Measurements from ENCODE around the gene CCDC40.

CCDC40 gene, protein sequence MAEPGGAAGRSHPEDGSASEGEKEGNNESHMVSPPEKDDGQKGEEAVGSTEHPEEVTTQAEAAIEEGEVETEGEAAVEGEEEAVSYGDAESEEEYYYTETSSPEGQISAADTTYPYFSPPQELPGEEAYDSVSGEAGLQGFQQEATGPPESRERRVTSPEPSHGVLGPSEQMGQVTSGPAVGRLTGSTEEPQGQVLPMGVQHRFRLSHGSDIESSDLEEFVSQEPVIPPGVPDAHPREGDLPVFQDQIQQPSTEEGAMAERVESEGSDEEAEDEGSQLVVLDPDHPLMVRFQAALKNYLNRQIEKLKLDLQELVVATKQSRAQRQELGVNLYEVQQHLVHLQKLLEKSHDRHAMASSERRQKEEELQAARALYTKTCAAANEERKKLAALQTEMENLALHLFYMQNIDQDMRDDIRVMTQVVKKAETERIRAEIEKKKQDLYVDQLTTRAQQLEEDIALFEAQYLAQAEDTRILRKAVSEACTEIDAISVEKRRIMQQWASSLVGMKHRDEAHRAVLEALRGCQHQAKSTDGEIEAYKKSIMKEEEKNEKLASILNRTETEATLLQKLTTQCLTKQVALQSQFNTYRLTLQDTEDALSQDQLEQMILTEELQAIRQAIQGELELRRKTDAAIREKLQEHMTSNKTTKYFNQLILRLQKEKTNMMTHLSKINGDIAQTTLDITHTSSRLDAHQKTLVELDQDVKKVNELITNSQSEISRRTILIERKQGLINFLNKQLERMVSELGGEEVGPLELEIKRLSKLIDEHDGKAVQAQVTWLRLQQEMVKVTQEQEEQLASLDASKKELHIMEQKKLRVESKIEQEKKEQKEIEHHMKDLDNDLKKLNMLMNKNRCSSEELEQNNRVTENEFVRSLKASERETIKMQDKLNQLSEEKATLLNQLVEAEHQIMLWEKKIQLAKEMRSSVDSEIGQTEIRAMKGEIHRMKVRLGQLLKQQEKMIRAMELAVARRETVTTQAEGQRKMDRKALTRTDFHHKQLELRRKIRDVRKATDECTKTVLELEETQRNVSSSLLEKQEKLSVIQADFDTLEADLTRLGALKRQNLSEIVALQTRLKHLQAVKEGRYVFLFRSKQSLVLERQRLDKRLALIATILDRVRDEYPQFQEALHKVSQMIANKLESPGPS

DNA sequence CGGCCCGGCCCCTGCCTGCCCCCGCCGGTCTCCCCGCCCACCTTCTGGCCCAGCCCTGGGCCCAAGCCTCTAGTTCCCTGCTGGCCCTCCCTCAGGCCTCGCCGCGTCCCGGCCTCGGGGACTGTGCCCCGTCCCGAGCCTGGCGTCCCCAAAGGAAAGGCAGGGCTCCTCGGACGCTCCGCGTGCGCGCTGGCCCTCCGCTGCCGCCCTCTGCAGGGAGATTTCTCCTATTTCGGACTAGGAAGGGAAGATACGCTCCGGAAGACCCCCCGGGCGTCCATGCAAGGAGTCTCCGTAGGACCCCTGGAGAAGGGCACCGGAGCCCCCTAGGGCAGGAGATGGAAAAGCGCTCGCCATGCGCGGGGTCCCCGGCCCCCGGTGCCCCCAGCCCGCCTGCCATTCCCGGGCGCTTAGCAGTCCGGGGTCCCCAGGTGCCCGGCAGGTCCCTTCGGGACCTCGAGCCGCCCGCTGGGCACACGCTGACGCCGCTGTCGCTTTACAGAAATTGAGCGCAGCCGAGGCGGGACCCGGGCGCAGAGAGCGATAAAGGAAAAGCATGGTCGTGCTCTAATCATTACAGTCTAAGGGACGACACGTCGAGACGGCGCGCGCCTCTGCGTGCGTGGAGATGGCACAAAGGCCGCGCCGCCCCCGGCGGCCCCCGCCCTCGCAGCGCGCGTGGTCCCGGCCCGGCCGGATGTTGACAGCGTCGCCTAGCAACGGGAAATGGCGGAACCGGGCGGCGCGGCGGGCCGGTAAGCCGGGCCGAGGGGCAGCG, at the start of gene CCDC40:
CCDC40 (plus strand) TSS at position 706 of the 778 bp plus-strand sequence; CDS start at position 727, 21 bp downstream.
- Mint-ChIP-seq H3K36me3 (peaks cover 6% of the 10 kb centered on the region), H3K4me1 (peaks cover 12% of the 10 kb centered on the region), H3K9me3 (no peaks in the 10 kb centered on the region), H3K27ac (peak within 1 kb of the TSS; percentile 98), H3K4me3 (peak within 1 kb of the TSS; percentile 89)
- ATAC-seq = peak; percentile 87
- peak; percentile 67 to 85 for DNase-seq (ENCODE audit: low spot score in 2 of 2)

DNA sequence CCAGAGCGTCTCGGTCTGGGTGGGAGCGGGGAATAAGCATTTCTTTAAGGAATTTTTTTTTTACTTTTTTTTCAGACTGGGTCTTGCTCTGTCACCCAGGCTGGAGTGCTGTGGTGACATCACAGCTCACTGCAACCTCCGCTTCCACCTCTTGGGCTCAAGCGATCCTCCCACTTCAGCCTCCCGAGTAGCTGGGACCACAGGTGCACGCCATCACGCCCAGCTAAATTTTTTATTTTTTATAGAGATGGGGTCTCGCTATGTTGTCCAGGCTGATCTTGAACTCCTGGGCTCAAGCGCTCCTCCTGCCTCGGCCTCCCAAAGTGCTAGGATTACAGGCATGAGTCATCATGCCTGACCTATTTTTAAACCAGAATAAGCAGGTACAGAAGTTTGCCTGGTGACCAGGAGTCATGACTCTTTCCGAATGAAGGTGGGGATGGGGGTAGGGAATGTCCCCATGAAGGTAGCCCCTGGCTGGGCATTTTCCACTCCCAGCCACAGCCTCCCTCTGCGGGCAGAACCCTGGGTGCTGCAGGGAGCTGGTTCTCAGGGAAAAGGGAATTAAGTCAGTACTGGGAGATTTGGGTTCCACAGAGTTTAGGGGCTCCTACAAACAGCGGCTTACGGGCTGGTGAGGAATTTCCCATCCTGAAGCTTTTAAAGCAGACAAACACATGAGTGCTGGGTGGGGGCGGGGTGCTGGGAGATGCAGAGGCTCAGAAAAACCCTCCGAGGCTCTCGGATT, 49.1 kb upstream of the CCDC40 start:
- ATAC-seq = no peak
- DNase-seq (ENCODE audit: low spot score in 2 of 2) = no peak
- Mint-ChIP-seq H3K4me1 (peaks cover 12% of the 10 kb centered on the region), H3K9me3 (no peaks in the 10 kb centered on the region), H3K36me3 (no peaks in the 10 kb centered on the region), H3K27ac (no peak overlapping the region), H3K4me3 (no peak overlapping the region)

DNA sequence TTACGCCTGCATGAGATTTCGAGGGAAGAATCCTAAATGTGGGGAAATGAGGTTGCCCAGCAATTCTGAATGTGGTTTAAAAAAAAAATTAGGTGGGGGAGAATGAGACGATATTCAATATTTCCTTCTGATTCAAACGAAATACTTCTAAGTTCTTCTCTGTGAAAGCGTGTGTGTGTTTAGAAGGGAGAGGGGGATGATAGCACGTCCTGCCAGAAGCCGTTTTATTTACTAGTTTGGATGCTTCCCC, 48.6 kb upstream of the CCDC40 start:
- H3K4me3 Mint-ChIP-seq = no peak overlapping the region
- no peaks in the 10 kb centered on the region for H3K9me3 Mint-ChIP-seq
- H3K27ac Mint-ChIP-seq = no peak overlapping the region

DNA sequence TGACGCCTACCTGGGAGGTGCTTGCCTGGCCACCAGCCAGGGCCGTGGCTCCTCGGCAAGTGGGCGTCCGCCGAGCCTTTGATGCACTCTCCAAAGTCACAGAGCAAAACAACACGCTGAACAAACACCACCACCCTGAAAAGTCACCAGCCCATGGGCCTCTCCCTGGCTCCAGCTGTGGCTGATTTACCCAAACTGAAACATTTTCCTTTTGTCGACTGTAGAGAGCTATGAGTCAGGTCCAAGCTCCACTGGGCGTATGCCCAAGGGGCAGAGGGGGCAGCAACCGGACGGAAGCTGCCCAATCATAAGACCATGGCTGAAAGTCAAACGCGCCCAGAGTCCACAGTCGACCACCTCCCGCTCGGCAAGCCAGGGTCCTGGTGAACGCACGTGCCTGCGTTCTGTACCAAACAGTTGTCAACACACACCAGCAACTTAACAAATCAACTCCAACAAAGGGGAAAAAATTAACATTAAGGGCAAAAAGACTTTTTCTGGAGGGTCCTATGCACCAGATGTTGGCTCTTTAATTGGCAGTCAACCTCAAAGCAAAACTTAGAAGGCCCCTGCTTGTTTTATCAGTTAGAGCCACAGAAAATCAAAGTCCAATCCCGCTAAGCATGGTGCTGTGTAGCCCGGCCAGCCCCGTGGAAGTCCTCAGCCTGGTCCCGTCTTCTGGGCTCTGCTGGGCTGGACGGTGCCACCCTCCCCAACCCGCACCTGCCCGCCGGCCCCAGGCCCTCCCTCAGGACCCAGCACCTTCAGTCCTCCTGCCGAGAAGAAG, 48.1 kb upstream of the CCDC40 start:
- DNase-seq (ENCODE audit: low spot score in 2 of 2) (no peak), ATAC-seq (no peak)
- no peaks in the 10 kb centered on the region for H3K36me3 Mint-ChIP-seq
- no peak overlapping the region for H3K27ac Mint-ChIP-seq
- peaks cover 18% of the 10 kb centered on the region for H3K4me1 Mint-ChIP-seq
- H3K9me3 Mint-ChIP-seq = no peaks in the 10 kb centered on the region
- H3K4me3 Mint-ChIP-seq = no peak overlapping the region

More for the DNA sequence above, 48.6 kb upstream of the CCDC40 start:
- DNase-seq (ENCODE audit: low spot score in 2 of 2) = no peak
- peaks cover 17% of the 10 kb centered on the region for H3K4me1 Mint-ChIP-seq
- no peak for ATAC-seq
- H3K36me3 Mint-ChIP-seq = no peaks in the 10 kb centered on the region

DNA sequence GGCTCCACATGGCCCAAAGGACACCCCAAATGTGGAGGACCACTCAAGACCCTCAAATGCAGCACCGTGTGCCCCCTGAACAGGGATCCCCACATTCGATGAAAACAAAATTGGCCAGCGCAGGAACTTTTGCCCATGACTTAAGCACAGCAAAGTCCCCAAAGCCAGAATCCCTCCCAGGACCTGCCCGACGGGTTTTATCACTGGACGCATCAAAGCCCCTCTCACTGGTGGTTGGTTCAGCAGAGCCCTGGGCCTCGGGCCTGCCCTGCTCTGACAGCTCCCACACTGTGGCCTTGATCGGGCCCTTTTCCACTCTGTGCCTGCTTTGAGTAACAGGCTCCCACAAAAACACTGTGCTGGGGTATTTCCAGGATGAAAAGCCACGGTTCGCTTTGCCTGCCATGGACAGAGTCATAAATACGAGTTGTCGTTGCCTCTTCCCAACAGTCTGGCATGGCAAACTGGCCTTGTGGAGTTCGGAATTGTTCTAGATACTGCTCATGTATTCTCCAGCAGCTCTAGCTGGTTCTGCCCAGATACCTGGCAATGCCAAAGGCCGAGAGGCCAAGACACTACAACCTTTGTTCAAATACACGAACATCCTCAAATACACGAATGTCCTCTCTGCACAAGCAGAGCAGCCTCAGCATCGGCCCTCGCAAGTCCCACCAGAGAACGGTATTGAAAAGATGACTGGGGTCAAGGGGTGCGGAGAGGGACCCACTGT, 47.2 kb upstream of the CCDC40 start:
- ATAC-seq (no peak), DNase-seq (ENCODE audit: low spot score in 2 of 2) (no peak)
- no peaks in the 10 kb centered on the region for H3K36me3 Mint-ChIP-seq
- no peaks in the 10 kb centered on the region for H3K9me3 Mint-ChIP-seq
- peaks cover 18% of the 10 kb centered on the region for H3K4me1 Mint-ChIP-seq
- no peak overlapping the region for H3K4me3 Mint-ChIP-seq
- H3K27ac Mint-ChIP-seq = no peak overlapping the region

DNA sequence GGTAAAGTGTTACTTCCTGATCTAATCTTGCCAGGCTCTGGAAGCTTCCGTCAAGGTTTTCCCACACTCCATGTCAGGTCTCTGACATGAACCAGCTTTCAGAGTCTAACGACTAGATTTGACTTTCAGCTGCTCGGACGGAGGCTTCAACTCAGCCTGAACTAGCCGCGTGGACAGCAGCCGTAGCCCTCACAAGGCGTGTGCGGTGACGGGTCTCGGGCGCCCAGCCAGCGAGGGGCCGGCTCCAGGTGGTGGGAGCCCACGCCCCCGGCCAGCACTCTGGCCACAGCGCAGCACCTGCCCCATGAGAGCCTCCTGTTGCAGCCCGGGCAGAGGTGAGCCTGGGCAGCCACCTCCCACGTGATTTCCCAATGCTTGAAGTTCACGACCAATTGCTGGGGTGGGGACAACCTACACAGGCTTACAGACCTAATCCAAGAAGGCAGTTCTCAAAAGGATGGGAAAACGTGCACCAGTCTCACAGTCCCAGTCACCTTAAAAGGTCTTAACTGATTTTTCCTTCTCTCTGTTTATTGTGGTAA, 46.3 kb upstream of the CCDC40 start:
- no peak overlapping the region for H3K27ac Mint-ChIP-seq
- ATAC-seq (no peak), DNase-seq (ENCODE audit: low spot score in 2 of 2) (no peak)
- H3K4me1 Mint-ChIP-seq = peaks cover 18% of the 10 kb centered on the region
- H3K9me3 Mint-ChIP-seq = no peaks in the 10 kb centered on the region
- no peak overlapping the region for H3K4me3 Mint-ChIP-seq
- H3K36me3 Mint-ChIP-seq = no peaks in the 10 kb centered on the region

DNA sequence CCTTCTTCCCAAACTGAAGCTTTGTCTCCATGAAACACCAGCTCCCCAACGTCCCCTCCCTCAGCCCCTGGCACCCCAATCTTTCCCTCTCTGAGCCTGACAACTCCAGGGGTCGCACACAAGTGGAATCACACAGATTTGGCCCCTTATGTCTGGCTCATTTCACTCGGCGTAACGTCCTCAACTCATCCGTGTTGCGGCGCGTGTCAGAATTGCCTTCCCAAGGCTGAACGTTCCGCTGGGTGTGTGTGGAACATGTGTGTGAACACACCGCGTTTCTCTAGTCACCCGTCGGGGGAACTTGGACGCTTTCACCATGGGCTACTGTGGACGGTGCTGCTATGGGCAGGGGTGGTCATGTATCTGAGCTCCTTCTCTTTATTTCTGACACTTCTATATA, 45.7 kb upstream of the CCDC40 start:
- DNase-seq (ENCODE audit: low spot score in 2 of 2) = no peak

DNA sequence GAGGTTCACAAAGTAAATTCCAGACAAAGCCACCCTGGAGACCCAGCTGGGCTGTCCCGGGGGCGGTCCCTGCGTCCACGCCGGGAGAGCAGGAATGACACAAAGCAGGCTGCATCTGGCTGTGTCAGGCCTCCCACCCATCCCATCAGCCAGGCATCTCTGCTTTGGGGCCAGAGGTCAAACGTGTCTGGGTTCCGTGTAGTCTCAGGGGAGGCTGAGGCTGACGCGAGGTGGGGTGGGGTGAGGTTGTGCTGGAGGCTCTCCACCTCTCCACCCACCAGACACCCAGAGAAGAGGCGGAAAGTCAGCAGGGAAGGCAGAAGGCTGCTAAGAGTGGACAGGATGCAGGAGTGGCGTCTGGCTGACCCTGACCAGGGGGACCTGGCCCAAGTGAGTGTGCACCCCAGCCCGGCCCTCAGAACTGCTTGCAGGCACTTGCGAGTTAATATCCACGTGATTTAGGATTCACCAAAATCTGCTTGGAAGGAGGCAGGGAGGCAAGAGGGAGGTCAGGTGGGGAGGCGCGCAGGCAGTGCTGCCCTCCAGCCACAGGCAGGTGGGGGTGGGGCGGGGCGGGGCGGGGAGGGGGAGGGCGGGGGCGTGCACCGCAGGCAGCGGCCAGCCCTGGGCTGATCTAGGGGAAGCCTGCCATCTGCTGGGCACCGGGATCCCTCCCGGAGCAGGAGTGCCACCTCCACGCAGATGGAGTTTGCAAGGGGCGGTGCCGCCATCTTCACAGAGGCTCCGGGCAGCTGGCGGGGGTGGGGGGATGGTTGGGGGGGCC, 45.1 kb upstream of the CCDC40 start:
- H3K36me3 Mint-ChIP-seq = no peaks in the 10 kb centered on the region
- peak overlapping the region; percentile 71 for H3K4me3 Mint-ChIP-seq
- H3K4me1 Mint-ChIP-seq = peaks cover 18% of the 10 kb centered on the region
- H3K9me3 Mint-ChIP-seq = no peaks in the 10 kb centered on the region
- no peak overlapping the region for H3K27ac Mint-ChIP-seq
- ATAC-seq (peak; percentile 95), DNase-seq (ENCODE audit: low spot score in 2 of 2) (peak; percentile 55 to 82)

More for the DNA sequence above, 45.7 kb upstream of the CCDC40 start:
- Mint-ChIP-seq H3K4me3 (peak overlapping the region; percentile 71), H3K4me1 (peaks cover 18% of the 10 kb centered on the region), H3K9me3 (no peaks in the 10 kb centered on the region), H3K36me3 (no peaks in the 10 kb centered on the region), H3K27ac (no peak overlapping the region)
- no peak for ATAC-seq

DNA sequence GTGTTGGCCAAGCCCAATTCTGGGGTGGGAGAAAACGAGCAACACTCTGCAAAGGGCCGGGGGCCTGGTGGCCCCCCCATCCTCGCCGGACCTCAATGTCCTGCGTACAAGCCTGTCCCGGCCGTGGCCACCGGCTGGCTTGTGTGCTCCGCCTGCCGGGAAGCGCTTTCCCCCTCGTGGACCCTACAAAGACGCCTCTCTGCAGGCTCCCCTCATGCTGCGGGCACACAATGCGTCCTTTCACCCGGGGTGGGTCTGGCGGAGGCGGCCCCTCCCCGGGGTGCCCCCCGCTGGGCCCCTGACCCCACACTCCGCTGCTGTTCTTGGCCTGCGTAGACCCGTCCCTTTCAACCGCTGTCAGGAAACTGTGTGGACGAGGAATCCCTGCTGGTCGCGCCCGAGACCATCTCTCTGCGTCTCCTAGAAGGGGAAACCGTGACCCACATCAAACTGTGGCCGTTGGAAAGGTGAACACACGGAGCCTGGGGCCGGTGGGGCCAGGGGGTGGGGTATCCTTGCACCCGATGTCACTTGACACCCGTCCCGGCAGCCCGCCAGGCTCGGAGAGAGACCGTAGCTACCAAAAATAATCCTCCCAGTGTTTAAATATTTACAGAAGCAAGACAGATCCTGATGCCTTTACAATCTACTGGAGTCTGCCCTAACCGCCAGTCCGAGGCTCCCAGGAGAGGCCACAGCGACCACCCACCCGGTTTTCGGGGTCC, 44.4 kb upstream of the CCDC40 start:
- H3K4me3 Mint-ChIP-seq = peak overlapping the region; percentile 71
- peak; percentile 46 for ATAC-seq
- DNase-seq (ENCODE audit: low spot score in 2 of 2) = no peak
- peaks cover 4% of the 10 kb centered on the region for H3K36me3 Mint-ChIP-seq
- H3K9me3 Mint-ChIP-seq = no peaks in the 10 kb centered on the region
- H3K4me1 Mint-ChIP-seq = peaks cover 23% of the 10 kb centered on the region
- H3K27ac Mint-ChIP-seq = peak overlapping the region; percentile 87

DNA sequence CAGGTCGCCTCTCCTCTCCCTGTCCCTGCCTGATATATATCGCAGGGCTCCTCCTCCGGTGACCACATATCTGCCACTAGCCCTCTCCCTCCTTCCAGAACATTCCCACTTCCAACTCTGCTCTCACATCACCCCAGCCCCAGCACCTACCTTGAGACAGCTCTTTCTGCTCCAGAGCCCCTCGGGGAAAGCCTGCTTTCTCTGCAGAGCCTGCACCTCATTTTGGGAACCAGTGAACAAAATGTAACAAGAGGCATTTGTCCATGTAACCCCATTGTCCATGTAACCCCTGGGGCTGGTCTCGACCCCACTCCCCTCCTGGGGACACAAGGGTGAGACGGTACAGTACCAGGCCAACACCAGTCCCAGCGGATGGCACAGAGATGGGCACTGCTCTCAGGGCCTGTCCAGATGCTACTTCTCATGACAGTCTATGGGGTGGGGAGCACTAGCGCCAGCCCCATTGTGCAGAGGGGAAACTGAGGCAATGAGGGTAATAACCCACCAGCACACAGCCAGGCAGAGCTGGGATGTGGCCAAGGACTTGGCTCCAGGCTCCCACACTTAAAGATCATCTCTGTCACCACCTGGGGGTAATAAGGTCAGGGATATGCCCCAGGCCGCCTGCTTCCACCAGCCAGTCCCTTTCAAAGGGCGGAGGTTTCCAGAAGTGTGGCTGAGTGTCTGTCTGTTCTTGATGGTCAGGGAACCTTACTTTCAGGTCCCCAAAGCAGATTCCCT, 43.6 kb upstream of the CCDC40 start:
- Mint-ChIP-seq H3K4me1 (peaks cover 30% of the 10 kb centered on the region), H3K9me3 (no peaks in the 10 kb centered on the region)
- no peak for ATAC-seq

DNA sequence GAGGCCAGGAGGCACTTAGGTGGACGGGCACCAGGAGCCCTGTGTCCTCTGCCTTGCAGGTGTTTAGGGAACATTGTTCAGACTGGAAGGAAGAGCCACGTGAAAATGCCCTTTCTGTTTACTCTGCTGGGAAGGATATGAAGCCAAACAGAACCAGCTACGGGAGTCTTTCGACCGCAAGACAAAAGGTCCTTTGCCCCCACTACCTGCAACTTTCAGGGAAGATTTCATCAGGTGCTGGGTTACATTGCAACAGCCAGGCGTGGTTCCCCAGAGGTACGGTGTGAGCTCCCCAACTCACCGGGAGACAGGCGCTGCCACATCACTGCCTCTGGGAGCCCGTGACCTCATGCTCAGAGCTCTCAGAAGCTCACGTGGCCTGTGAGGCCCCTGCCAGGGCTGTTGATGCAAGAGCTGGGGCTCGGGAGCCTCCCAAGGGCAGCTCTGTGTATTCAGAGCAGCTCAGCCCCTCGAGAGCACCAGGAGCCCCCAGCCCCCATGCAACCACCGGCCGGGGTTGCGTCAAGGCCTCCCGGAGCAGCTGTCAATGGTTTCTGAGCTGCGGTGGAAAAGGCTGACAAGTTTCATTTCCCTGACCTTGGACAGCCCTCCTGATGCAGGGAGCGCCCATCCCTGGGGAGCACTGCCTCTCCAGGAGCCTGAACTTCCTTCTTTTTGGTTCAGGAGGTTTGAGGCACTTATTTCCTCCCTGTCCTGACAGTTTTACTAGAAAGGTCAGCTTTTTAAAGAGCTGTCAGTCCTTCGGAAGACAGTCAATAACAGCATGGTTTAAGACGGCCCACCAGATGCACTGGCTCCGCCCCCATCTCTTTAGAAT, 42.8 kb upstream of the CCDC40 start:
- H3K9me3 Mint-ChIP-seq = no peaks in the 10 kb centered on the region
- H3K4me1 Mint-ChIP-seq = peaks cover 36% of the 10 kb centered on the region
- H3K27ac Mint-ChIP-seq = peak overlapping the region; percentile 87
- H3K4me3 Mint-ChIP-seq = peak overlapping the region; percentile 71
- ATAC-seq (no peak), DNase-seq (ENCODE audit: low spot score in 2 of 2) (no peak)
- H3K36me3 Mint-ChIP-seq = peaks cover 8% of the 10 kb centered on the region

More for the DNA sequence above, 43.6 kb upstream of the CCDC40 start:
- DNase-seq (ENCODE audit: low spot score in 2 of 2) = no peak
- peaks cover 8% of the 10 kb centered on the region for H3K36me3 Mint-ChIP-seq
- peak overlapping the region; percentile 71 for H3K4me3 Mint-ChIP-seq
- H3K27ac Mint-ChIP-seq = peak overlapping the region; percentile 87

Measured in stimulated activated effector memory CD8-positive, alpha-beta T cell treated with anti-CD3 and anti-CD28 coated beads, Interleukin-12 subunit alpha, Interleukin-12 subunit beta, amount 100 ng/mL, for 72 hours (primary cell).